DMS53 treated with DMSO at 0.1 percent for 48 hours (cell line): ENCODE measurements around the gene FOXN4.

Experiments
- DNase-seq: peaks from one replicate; lab custom pipeline; 2025; ENCODE audit not compliant: unreplicated experiment; lab: John Stamatoyannopoulos, UW

The FOXN4 gene

GRCh38 chr12:109261087-109261486, 48.0 kb downstream of the FOXN4 start:
- no peak for DNase-seq

- DNase-seq: no peak
These were observed 49.6 kb downstream of the FOXN4 start for GRCh38 chr12:109259545-109259895.

GRCh38 chr12:109258607-109259544, 50.2 kb downstream of the FOXN4 start:
- DNase-seq: no peak

GRCh38 chr12:109258201-109258600, 50.9 kb downstream of the FOXN4 start:
- DNase-seq: no peak

GRCh38 chr12:109256011-109256410, 53.1 kb downstream of the FOXN4 start:
- DNase-seq: no peak

- DNase-seq: no peak
These were observed 53.7 kb downstream of the FOXN4 start for GRCh38 chr12:109255377-109255776.

GRCh38 chr12:109253913-109254544, 55.1 kb downstream of the FOXN4 start:
- no peak for DNase-seq

GRCh38 chr12:109252799-109253198, 56.3 kb downstream of the FOXN4 start:
- no peak for DNase-seq

- DNase-seq: no peak
These were observed 58.6 kb downstream of the FOXN4 start for GRCh38 chr12:109250523-109250922.

- DNase-seq: peak; percentile 40
These were observed 61.0 kb downstream of the FOXN4 start for GRCh38 chr12:109247831-109248654.

- DNase-seq: no peak
These were observed 62.9 kb downstream of the FOXN4 start for GRCh38 chr12:109246221-109246620.

- DNase-seq: no peak
These were observed 65.0 kb downstream of the FOXN4 start for GRCh38 chr12:109244073-109244472.

GRCh38 chr12:109241936-109242335, 67.1 kb downstream of the FOXN4 start:
- DNase-seq: no peak

GRCh38 chr12:109240365-109240764, 68.7 kb downstream of the FOXN4 start:
- DNase-seq: no peak

- no peak for DNase-seq
These were observed 69.4 kb downstream of the FOXN4 start for GRCh38 chr12:109239691-109240090.

GRCh38 chr12:109239179-109239578, 69.9 kb downstream of the FOXN4 start:
- DNase-seq: no peak

GRCh38 chr12:109236257-109236656, 72.8 kb downstream of the FOXN4 start:
- no peak for DNase-seq

- no peak for DNase-seq
These were observed 75.1 kb downstream of the FOXN4 start for GRCh38 chr12:109234012-109234411.

- no peak for DNase-seq
These were observed 76.4 kb downstream of the FOXN4 start for GRCh38 chr12:109232731-109233130.

- DNase-seq: no peak
These were observed 78.9 kb downstream of the FOXN4 start for GRCh38 chr12:109230193-109230592.

GRCh38 chr12:109228664-109229063, 80.4 kb downstream of the FOXN4 start:
- DNase-seq: no peak
